Dermis blood vessel endothelial cell (primary cell): ENCODE data around the gene GMNN. TPM values are rescaled to one million over a fixed set of nuclear protein-coding genes. Genes with fewer than 3 reads are reported as not detected.
"Not testable (repeated sequence)": the region's sequence is repeated elsewhere in the genome, so short reads cannot be mapped to it uniquely, and the experiment has no call there.

Experiments used
- DNase-seq: peaks from one replicate; pipeline ENCODE4 v3.0.0; 2010
- total RNA-seq: library from RNA; depleted of rRNA; stranded (reverse); fragments of >200 nt; gene quantifications from 2 replicates; pipeline ENCODE4 v1.2.3, GENCODE V29; 2014

The GMNN gene
- total RNA-seq, 1 donor from 2014 or later = 20.8 TPM

DNA sequence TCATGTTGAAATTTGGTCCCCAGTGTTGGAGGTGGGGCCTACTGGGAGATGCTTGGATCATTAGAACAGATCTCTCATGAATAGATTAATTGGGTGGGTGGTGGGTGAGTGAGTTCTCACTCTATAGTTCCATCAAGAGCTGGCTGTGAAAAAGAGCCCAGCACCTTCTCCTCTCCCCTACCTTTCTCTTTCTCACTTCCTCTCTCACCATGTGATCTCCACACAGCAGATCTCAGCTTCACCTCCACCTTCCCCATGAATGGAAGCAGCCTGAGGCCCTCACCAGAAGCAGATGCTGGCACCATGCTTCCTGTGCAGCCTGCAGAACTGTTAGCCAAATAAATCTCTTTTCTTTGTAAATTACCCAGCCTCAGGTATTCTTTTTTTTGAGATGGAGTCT, 12.9 kb upstream of the GMNN start:
- no peak for DNase-seq

DNA sequence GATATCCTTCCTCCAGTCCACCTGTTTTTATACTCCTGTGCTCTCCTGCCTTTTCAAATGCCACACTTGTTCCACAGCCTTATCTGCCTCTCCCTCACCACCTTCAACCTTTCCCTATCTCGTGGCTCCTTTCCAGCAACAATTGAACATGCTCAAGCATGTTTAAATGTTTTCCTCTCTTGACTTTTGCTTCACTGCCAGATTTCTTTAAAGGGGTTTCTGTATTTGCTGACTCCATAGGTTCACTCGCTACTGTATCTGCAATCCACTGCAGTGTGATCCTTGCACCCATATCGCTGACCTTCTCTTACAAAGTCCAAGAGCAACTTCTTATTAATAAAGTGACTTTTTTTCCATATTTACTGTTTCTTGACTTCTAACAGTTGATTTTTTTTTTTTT, 11.2 kb upstream of the GMNN start:
- DNase-seq = no peak

DNA sequence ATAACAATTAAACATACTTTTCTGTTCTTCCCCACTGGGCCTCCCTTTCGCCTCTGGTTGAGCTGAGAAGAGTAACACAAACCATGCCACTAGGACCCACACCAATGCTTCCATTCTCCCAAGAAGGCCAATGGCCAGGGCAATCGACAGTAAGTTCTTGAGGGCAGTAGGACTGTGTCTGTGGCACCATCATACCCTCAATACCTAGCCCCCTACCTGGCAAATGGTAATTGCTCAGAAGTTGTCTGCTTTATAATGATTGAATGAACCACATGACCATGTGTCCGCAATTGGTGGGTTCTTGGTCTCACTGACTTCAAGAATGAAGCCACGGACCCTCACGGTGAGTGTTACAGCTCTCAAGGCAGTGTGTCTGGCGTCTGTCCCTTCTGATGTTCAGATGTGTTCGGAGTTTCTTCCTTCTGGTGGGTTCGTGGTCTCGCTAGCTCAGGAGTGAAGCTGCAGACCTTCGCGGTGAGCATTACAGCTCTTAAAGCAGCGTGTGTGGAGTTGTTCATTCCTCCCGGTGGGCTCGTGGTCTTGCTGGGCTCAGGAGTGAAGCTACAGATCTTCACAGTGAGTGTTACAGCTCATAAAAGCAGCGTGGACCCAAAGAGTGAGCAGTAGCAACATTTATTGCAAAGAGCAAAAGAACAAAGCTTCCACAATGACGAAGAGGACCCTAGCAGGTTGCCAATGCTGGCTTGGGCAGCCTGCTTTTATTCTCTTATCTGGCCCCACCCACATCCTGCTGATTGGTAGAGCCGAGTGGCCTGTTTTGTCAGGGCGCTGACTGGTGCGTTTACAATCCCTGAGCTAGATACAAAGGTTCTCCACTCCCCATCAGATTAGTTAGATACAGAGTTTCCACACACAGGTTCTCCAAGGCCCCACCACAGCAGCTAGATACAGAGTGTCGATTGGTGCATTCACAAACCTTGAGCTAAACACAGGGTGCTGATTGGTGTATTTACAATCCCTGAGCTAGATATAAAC, 9.6 kb upstream of the GMNN start:
- not testable (repeated sequence) for DNase-seq

DNA sequence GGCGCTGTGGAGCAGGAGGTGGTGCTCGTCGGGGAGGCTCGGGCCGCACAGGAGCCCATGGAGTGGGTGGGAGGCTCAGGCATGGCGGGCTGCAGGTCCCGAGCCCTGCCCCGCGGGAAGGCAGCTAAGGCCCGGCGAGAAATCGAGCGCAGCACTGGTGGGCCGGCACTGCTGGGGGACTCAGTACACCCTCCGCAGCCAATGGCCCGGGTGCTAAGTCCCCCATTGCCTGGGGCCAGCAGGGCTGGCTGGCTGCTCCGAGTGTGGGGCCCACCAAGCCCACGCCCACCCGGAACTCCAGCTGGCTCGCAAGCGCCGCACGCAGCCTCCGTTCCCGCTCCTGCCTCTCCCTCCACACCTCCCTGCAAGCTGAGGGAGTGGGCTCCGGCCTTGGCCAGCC, 8.8 kb upstream of the GMNN start:
- not testable (repeated sequence) for DNase-seq

DNA sequence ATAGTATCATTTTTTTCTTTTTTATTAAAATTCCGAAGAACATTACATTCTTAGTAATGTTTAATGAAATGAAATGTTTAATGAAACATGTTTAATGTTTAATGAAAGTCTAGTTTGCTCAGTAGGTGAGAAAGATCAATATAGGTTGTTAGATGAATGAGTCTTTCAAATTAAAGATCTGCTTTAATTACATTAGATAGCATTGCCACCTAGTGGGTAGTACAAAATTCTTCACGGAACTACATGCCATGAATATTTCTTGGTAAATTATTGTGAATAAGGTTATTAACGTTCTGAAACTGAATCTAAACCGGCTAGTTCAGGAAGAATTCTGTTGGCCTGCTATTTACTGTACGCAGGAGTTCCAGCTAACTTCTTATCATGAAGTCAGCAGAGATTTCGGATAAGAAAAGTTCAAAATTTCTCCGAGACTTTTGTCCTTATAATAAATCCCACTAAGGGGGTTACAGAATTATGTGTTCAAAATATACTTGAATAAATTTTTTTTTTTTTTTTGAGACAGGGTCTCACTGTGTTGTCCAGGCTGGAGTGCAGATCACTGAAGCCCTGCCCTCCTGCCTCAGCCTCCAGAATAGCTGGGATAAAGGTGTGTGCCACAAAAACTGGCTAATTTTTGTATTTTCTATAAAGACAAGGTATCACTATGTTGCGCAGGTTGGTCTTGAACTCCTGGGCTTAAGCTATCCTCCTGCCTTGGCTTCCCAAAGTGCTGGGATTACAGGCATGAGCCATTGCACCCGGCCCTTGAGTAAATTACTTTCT, 7.9 kb upstream of the GMNN start:
- peak; percentile 60 for DNase-seq

DNA sequence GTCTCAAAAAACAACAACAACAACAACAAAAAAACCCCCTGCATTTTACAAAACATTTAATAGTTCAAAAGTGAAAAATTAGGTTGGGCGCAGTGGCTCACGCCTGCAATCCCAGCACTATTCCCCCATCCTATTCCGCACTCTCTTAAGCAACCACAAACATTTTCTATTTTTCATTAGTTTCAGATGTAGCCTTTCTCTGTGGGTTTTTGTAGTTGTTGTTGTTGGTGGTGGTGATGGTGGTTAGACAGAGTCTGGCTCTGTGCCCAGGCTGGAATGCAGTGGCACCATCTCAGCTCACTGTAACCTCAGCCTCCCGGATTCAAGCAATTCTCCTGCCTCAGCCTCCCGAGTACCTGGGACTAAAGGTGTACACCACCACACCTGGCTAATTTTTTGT, 6.4 kb upstream of the GMNN start:
- no peak for DNase-seq

DNA sequence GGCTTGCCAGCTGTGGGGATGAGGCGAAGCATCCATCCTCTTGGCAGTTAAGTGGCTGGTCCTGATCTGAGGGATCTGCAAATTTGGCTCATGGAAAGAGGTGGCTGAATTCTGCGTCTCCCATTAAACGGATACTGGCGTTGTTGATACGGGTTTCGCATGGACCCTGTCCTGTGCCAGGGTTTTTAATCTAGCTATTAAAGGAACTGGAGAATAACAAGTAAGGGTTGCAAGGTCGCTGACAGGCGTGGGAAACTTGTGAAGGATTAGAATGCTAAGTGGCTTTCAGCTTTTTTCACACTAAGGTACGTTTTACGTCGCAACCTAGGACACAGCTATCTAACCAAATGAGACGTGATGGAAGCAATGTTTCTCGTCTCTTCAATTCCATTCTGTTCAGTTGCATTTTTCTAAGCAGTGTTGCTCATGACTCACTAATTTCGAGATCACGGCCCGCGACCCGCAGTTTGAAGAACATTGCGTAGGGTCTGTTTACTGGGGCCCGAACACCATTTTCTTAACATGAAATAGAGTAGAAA, 852 bp downstream of the GMNN start:
- DNase-seq = peak; percentile 64

DNA sequence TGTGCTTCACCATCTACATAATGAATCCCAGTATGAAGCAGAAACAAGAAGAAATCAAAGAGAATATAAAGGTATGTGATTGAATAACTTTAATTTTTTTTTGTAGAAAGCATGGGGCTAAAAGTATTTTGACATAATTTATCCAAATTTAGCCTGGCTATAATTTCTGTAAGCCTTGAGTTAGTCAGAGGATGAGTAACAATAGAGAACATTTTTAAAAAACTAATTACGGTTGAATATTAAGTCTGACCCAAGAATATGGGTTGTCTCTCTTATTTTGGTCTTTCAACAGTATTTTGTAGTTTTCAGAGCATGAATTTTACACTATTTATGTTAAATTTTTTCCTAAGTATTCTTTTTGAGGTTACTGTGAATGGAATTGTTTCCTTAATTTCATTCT, 2.5 kb downstream of the GMNN start:
- DNase-seq = no peak

DNA sequence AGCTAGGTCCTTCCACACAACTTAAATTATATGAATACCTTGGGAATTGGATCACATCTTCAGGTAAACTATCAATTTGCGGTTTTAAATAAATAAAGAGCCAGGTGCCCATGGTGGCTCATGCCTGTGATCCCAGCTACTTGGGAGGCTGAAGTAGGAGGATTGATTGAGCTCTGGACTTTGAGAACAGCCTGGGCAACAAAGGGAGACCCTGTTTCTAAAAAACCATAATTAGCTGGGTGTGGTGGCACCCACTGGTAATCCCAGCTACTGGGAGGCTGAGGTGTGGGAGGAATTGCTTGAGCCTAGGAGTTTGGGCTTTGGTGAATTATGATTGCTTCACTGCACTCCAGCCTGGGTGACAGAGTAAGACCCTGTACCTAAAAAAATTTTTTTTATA, 3.4 kb downstream of the GMNN start:
- DNase-seq = no peak

DNA sequence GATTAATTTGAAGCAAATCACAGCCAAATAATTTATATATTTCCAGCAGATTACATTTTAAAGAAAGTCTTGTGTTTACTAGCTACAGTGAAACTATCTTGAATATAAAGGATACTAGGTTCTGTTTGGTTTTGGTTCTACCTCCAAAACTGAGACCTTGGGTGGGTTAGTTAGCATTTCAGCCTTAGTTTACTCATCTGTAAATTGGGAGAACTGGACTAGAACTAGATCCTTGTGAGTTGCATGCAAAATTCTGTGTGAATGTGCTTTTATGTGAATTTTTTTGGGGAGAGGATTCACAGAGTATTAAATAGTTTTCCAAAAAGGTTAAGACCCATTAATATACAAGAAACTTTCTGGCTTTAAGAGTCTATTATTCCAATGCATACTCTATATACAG, 4.1 kb downstream of the GMNN start:
- no peak for DNase-seq

DNA sequence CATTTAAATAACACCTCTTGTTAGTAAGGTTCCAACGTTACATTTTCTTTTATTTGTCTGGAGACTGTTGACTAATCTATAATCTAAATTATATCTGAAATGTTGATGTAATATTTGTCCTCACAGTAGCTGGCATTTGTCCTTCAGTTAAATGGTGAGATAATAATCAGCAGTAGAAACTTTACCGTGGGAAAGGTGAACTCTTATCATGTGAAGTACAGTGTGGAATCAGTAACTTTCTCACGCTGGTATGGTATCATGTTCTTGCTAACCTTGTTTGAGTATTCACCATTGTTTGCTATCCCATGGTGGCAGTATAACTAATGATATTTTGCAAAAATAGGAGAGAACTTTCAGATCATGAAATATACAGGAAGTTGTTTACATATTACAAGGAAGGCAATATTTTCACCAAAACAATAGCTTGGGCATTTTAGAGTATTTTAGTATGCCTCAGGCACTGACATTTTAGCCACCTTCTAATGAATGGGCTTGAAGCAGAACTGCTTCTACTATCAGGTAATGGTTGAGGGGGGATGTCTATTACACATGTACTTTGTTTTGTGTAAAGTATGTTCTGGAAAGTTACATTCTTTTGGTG, 4.8 kb downstream of the GMNN start:
- peak; percentile 23 for DNase-seq

DNA sequence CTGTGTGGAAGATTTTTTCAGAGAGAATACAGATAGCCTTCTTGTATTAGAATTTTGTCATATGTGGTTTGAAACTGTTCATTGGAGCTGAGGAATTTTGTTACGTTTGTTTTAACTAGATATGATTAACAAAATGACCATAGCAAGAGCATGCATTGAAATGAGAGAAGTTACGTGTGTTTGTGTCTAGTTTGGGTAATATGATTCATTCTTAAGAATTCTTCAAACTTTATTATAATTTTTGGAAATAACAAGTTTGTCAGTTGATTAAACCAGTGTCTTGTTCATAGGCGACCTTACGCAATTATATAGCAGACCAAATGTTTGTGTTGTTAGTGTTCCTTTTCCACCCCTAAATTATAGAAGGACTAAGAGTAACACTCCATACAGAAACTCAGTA, 5.5 kb downstream of the GMNN start:
- no peak for DNase-seq

DNA sequence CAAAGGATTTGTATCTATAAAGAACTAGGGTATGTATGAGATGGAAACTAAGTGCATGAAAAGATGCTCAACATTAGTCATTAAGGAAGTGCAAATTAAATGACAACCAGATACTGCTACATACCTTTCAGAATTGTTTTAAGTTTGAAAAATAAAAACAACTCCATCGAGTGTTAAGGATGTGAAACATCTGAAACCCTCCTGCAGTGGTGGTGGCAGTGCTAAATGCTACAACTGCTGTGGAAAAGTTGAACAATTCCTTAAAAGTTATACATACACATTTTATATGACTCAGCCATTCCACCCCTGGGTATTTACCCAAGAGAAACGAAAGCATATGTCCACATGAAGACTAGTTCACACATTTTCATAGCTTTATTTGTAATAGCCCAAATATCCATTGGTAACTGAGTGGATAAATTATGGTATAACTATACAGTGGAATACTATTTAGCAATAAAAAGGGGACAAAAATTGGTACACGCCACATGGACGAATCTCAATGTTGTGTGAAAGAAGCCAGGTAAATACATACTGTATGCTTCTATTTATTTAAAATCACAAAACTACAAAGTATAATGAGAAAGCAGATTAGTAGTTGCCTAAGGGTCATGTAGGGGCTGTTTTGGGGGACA, 13.4 kb downstream of the GMNN start:
- DNase-seq = no peak

DNA sequence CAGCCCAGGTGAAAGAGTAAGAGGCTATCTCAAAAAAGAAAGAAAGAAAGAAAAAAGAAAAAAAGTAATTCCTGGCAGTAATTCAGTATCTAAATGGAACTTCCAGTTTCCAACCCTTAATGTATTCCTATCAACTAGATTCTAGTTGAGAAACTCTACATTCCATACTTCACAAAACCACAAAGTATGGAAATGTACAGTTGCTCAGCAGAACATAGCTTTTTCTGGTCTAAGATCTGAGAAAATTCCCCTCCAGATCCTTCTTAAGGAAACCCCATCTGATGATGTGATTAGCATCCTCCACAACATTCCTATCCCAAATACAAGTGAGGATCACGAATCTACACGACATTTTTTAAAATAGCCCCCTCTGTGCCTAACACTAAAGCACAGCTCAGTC, 20.4 kb downstream of the GMNN start:
- DNase-seq = no peak

DNA sequence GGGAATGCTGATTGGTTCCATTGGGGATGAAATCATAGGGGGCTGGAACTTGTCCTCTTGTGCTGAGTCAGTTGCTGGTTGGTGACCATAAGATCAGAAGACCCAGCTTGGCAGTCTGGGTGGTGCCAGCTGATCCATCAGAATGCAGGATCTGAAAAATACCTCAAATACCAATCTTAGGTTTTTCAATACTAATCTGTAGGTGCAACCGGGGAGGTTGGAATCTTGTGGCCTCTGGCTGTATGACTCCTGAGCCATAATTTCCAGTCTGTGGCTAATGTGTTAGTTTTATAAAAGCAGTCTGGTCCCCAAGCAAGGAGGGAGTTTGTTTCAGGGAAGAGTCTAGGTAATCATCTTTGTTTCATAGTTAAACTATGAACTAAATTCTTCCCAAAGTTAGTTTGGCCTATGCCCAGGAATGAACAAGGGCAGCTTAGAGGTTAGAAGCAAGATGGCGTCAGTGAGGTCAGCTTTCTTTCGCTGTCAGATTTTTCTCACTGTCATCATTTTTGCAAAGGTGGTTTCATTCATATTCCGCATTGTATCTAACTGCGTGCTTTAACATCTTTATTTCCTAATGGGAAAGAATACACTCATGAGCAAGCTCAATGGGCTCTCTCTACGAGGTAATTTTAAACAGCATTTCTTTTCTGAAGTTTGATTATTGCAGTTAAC, 22.0 kb downstream of the GMNN start:
- no peak for DNase-seq

DNA sequence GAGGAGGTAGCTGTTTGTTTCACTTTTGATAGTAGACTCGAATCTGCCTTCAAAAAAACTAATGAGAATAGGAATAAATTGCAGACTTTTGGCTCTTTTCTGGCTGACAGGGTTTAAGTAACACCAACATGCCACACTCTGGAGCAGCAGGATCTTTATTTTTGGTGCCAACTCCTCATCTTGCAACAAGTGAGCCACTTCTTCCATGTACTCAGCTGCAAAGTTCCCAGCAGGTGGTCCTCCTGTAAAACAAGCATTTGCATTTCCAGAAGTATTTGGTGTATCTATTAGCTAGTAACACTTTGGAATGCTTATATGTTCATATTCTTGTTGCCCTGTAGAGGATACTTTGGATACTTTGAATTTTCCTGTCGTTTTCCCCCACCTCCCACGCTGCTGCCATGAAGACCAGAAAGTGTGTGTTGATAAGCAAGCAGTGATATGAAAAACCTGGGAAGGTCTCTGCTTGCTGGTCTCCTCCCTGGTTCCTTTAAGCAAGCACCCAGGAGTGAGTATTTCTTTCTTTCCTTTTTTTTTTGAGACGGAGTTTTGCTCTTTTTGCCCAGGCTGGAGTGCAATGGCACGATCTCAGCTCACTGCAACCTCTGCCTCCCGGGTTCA, 23.0 kb downstream of the GMNN start:
- no peak for DNase-seq

DNA sequence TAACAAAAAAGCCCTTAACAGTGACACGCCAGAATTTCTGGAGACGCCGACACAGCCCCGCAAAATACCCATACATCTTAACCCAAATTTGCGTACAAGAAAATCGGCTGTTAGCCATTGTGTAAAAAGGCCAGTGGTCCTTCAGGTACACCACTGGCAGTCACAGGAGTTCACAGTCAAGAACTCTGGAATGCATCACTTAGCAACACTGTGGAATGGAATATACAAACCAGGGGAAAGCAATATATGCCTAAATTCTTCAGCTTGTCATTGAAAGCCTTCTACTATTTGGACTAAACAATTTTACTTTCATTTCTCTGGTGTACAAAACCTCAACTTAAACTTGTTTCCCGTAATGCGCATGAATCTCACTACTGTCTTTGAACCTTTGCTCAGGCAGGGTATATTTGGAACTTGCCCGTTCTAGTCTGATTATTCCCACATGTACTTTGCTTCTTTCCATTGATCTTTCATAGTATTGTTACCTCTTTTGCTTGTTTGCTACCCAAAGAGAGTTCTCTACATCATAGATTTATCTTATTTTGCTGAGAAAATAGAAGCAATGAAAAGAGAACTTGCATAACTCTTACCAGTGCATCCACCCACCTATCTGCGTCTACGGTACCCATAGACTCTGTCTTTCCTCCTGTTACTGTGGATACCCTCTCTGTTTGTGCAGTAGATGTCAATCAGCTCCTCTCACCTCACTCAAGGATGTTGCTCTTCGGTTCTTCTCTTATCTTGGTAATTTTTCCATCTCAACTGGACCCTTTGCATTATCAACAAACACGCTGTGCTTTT, 24.2 kb downstream of the GMNN start, which contains the start of gene ARMH2:
TSS of gene ARMH2 (minus strand) at position 178 of the 801 bp plus-strand sequence. CDS start at position 118, 60 bp downstream.
- DNase-seq = no peak

DNA sequence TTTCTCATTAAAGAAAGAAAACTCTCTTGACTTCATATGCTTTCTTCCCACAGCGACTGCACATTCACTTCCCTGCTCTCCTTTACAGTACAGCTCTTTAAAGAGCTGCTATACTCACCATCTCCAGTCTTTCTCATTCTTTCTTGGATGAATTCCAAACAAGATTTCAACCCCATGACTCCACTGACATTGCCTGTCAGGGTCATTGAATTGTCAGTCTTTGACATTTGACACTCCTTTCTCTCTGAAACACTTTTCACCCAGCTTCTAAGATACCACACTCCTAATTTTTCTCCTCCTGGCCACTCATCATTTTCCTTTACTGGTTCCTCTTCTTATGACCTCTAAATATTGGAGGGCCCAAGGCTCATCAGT, 24.8 kb downstream of the GMNN start:
- DNase-seq = no peak

DNA sequence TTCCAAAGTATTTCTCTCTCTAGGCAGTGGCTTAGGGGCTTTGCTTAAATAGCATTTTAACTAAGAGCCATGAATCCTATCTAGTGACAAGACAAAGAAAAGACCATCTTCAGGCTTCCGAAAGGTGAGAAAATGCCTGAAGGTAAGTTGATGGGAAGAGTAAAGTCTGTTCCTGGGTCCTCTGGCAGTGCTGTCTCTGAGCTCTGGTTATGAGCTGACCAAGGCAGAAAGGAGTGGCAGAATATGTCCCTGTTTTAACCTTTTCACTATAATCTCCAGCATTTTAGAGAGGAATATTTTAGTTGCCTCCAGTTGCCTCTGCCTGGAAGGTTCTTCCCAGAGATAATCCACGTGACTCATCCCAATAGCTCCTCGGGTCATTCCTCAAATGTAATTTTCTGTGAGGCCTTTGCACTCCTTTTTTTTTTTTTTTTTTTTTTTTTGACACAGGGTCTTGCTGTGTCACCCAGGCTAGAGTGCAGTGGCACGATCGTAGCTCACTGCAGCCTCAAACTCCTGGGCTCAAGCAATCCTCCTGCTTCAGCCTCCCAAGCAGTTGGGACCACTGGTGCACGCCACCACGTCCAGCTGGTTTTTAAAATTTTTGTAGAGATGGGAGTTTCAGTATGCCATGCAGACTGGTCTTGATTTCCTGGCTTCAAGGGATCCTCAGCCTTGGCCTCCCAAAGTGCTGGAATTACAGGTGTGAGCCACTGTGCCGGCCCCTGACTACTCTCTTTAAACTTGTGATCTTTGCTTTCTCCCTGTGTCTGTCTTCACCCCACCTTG, 27.7 kb downstream of the GMNN start:
- no peak for DNase-seq

DNA sequence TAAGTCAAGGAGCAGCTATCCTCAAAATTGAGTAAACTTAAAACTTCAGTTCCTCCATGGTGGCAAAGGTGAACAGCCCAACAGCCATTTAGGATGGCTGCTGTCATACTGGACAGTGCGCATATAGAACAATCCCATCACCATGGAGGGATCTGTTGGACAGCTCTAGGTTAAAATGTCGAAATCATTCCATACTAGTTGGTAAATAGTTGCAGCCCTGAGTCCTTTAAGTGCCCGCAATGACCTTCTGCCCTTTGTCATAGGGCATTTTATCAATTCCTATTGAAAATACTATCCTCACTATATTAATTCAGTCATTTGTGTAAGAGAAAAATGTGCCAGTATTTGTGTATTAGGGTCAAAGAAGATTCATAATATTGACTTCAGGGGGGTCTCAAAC, 32.8 kb downstream of the GMNN start:
- no peak for DNase-seq
